NAMALWA (cell line): ENCODE measurements around the gene C7orf33.

ENCODE experiments used
- DNase-seq: peaks from one replicate; pipeline ENCODE4 v3.0.0-alpha.2; 2015; ENCODE audit warnings: low spot score

C7orf33 gene

DNA sequence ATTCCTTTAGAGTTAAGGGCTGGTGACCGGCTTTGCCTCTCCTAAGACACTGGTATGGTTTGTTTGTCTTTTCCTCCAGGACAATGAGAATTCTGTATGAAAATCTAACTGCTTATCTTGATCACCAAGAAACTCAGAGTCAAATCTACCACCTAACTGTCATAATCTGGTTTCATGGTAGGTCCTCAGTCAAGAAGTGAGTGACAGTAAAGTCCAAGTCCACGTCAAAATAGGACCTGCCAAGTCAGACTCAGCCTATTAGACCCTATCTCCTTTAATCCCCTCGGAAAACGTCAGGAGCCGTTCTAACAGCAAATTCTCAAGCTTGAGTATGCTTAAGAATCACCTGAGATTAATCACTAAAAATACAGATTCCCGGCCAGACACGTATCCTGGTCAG is 37.4 kb downstream of the C7orf33 start:
- DNase-seq, result no peak

DNA sequence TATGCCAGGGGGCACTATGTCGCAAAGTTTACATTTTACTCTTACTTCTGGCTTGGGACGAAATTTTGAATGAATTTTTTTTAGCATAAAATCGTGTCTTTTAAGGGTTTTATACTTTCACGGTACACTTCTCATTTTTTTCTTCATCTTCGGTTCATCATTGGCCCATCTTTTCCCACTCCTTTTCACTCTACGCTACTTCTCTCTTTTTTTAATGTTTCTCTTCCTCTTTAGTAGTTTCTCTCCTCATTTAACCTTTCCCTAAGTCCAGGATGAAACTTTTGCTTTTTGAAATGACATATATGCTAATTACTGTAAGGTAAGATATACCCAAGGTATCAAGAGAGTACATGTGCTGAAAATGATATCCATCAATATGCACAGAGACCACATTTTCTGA is 39.5 kb downstream of the C7orf33 start:
- DNase-seq, result peak; percentile 11

DNA sequence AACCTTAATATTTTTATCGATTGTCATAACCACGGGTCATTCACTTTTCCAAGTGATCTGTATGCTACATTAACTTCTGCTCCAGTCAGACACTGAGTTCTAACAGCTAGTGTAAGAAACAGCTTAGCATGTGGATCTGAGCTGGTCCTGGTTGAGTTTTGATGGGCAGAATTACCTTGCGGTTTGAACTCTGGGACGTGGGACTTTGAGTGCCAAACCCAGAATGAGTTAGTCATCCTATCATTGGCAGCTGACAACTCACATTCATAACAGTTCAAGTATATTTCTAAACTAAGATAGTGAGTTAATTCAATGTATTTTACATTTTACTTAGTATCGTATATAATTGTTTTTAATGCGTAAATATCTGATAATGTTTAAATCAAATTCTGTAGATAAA is 43.2 kb downstream of the C7orf33 start:
- no peak for DNase-seq

DNA sequence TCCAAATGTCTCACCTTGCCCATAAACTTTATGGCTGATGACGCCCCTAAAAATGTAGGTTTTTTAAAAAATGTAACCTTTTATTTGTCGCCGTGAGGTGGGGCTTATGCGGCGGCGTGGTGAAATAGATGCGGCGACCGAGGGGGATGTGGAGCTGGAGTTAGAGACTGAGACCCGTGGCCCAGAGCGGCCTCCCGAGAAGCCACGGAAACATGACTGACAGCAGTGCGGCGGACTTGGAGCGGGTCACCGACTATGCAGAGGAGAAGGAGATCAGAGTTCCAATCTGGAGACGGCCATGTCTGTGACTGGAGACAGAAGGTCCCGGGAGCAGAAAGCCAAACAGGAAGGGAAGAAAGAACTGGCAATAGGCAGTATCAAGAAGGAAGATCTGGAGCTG is 46.5 kb downstream of the C7orf33 start:
- DNase-seq, result no peak

GRCh38 chr7:148645898-148646297 is 55.3 kb downstream of the C7orf33 start:
- DNase-seq, result no peak

DNA sequence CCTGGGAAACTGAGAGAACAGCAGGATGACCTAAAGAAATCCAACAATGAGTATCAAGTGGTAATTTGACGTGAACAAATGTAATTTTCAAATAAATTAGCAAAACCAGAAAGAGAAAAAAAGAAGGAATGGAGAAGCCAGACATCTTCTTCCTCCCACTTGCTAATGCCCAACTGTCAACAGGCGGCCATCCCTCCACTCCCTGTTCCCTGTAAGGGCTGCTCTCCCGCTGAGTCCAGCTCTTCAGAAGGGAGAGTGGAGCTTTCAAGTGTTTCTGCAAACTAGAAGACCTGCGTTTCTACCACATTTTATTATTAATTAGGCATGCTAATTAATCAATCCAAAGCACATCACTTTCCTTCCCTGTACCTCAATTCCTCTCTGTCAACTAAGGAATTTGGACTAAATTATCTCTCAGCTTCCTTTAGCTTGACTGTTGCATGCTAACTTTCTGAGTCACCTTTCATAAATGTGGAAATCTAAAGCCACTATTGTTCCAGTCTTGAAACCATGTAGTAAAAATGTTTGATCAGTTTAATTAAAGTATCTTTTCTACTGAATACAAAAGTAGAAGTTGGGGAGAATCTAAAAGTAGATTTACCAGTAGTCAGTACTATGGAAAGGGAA is 59.8 kb downstream of the C7orf33 start:
- no peak for DNase-seq

- DNase-seq, result no peak
Observed at GRCh38 chr7:148652773-148653172, 62.2 kb downstream of the C7orf33 start.

DNA sequence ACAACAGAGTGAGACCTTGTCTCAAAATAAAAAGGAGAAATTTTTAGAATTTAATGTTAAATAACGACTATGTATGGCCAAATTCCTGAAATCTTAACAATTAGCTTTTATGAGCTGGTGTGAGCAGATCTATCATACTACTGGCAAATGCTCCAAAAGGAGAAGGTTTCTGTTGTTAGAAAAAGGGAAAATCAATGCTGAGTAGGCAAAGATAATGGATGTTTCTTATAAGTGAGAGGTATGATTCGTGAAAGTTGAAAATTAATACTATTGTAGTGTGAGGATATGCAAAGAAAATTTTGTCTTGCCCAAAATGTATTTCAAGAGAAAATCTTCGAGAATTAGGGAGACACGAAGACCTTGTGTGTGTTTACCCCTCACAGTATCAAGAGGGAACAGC is 67.4 kb downstream of the C7orf33 start:
- DNase-seq, result no peak

GRCh38 chr7:148661471-148661870 is 70.9 kb downstream of the C7orf33 start:
- DNase-seq, result no peak

DNA sequence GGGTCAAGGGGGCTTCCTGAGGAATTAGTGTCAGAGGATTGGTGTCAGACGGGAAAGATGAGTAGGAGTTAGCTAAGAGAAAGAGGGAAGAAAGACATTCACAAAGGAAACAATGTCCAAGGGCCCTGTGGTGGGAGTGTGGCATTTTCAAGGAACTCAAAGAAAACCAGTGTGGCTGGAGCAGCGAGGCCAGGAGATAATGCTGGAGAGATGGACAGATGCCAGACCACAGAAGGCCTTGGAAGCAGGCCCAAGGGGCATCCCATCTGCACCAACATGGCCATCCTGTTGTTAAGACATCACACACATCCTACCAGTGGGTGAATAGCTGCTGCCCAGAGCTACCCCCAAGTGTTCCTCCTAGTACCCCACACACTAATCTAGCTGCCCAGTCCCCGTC is 72.1 kb downstream of the C7orf33 start:
- DNase-seq, result no peak

GRCh38 chr7:148664324-148664723 is 73.8 kb downstream of the C7orf33 start:
- DNase-seq, result no peak

DNA sequence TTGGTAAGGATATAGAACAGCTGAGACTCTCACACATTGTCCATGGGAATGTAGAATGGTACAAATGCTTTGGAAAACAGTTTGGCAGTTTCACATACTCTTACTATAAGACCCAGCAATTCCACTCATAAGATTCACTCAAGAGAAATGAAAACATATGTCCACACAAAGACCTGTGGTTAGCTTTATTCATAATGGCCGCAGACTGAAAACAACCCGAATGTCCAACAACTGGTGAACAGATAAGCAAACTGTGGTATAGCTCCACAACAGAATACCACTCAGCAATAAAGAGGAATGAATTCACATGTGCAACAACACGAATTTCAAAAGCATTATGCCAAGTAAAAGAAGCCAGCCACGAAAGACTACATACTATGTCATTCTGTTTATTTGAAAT is 74.7 kb downstream of the C7orf33 start:
- DNase-seq, result no peak
